HepG2 (cell line): ENCODE measurements around the gene FGD2. TPM values are rescaled to one million over a fixed set of nuclear protein-coding genes. Genes with fewer than 3 reads are reported as not detected.

Source experiments
- ATAC-seq: fragments of 200-7000 bp; cut with Tn5 transposase; 3 replicates; pipeline ENCODE4 v1.9.1; 2020; ENCODE audit warnings: mild to moderate bottlenecking, moderate library complexity
- BruUV-seq: library from RNA; stranded (reverse); fragments of 400-500 nt; replicated peaks from 2 replicates; lab custom pipeline; 2021; lab: Mats Ljungman, UMichigan
- CTCF ChIA-PET: fragments of 300-600 bp; formaldehyde crosslinking; extraction: SDS; loops from one replicate; lab custom pipeline; 2021; ENCODE audit warnings: low total read pairs, inconsistent platforms, low intra/inter-chr PET ratio; lab: Yijun Ruan, JAX
- POLR2A ChIA-PET: fragments of 350-600 bp; sonication (Branson Sonifier 250); formaldehyde crosslinking; loops from one replicate; lab custom pipeline; 2020; ENCODE audit warnings: antibody characterized with exemption, inconsistent platforms; lab: Yijun Ruan, JAX
- DNase-seq: peaks from one replicate; pipeline ENCODE4 v3.0.0-alpha.2; 2015; ENCODE audit warnings: low spot score
- FAIRE-seq: peaks from 3 replicates; lab custom pipeline; 2011; peaks lifted over from hg19 to GRCh38; lab: Jason Lieb, UNC
- H2AFZ ChIP-seq: one replicate; pipeline ENCODE4 v1.6.1; 2011; ENCODE audit warnings: low read length, inconsistent platforms
- H3K27ac ChIP-seq: fragments of 300-600 bp; 3 replicates; pipeline ENCODE4 v1.8.0; 2011; ENCODE audit warnings: mixed run types, mild to moderate bottlenecking, mixed read lengths, low read length, inconsistent platforms; ENCODE audit not compliant: insufficient read depth; ENCODE audit errors: extremely low read length
- H3K27me3 ChIP-seq, 2 experiments: fragments of 200-600 bp in 1 of 2; 2 replicates in 1 of 2; 3 replicates in 1 of 2; pipeline versions ENCODE4 v1.6.0 to v1.8.0; 2011; ENCODE audit warnings: low read length in 2 of 2, mild to moderate bottlenecking in 2 of 2, moderate library complexity in 2 of 2, inconsistent platforms in 1 of 2; ENCODE audit not compliant: insufficient read depth in 2 of 2, control insufficient read depth in 1 of 2
- H3K36me3 ChIP-seq, 2 experiments: fragments of 200-600 bp in 1 of 2; replicated peaks in 1 of 2; 2 replicates in 1 of 2; 3 replicates in 1 of 2; pipeline versions ENCODE4 v1.5.1 to v1.8.0; 2011; ENCODE audit warnings: low read length in 2 of 2, inconsistent platforms in 1 of 2; ENCODE audit not compliant: insufficient read depth in 2 of 2, control insufficient read depth in 1 of 2
- H3K4me1 ChIP-seq: 2 replicates; pipeline ENCODE4 v1.5.1; 2012; ENCODE audit warnings: low read length, inconsistent platforms; ENCODE audit not compliant: insufficient read depth
- H3K4me2 ChIP-seq: 2 replicates; pipeline ENCODE4 v1.6.0; 2011; ENCODE audit warnings: low read depth, low read length, inconsistent platforms
- H3K4me3 ChIP-seq, 3 experiments: fragments of 200-600 bp in 1 of 3; sonication (generic), shearing (Covaris generic) in 1 of 3; replicated peaks in 1 of 3; 2 replicates each; pipeline ENCODE4 v1.5.1; 2011 to 2016; ENCODE audit warnings: low read length in 3 of 3, inconsistent platforms in 2 of 3, low read depth in 2 of 3, mild to moderate bottlenecking in 2 of 3, control low read depth in 1 of 3, mixed read lengths in 1 of 3; ENCODE audit not compliant: insufficient read depth in 1 of 3
- H3K79me2 ChIP-seq: one replicate; pipeline ENCODE4 v1.6.1; 2011; ENCODE audit warnings: low read length, inconsistent platforms; ENCODE audit not compliant: insufficient read depth
- H3K9ac ChIP-seq: 2 replicates; pipeline ENCODE4 v1.6.0; 2011; ENCODE audit warnings: mild to moderate bottlenecking, low read depth, low read length, inconsistent platforms; ENCODE audit not compliant: insufficient read depth
- H3K9me3 ChIP-seq: 2 replicates; pipeline ENCODE4 v1.5.1; 2012; ENCODE audit warnings: mild to moderate bottlenecking, low read length
- H4K20me1 ChIP-seq: 2 replicates; pipeline ENCODE4 v1.6.0; 2011; ENCODE audit warnings: inconsistent platforms, mild to moderate bottlenecking, low read length, moderate library complexity; ENCODE audit not compliant: insufficient read depth
- ARNT2 ChIP-seq: sonication (generic); formaldehyde crosslinking; IDR thresholded peaks from 2 replicates; pipeline ENCODE4 v1.8.0; 2022; ENCODE audit warnings: mild to moderate bottlenecking, low read depth, missing genetic modification reagents, moderate library complexity
- ATF1 ChIP-seq: IDR thresholded peaks from 2 replicates; pipeline ENCODE4 v1.6.1; 2016; ENCODE audit warnings: mild to moderate bottlenecking, control low read depth
- CC2D1A ChIP-seq: sonication (generic); formaldehyde crosslinking; IDR thresholded peaks from 2 replicates; pipeline ENCODE4 v1.8.1; 2023; ENCODE audit warnings: mild to moderate bottlenecking, missing genetic modification reagents
- CENPT ChIP-seq: sonication (generic); formaldehyde crosslinking; IDR thresholded peaks from 2 replicates; pipeline ENCODE4 v1.8.0; 2022; ENCODE audit warnings: low read depth, mild to moderate bottlenecking, moderate library complexity, missing genetic modification reagents
- CTCF ChIP-seq: sonication (generic); formaldehyde crosslinking; IDR thresholded peaks from 2 replicates; pipeline ENCODE4 v1.5.0; 2020; ENCODE audit warnings: mild to moderate bottlenecking, missing genetic modification reagents, moderate library complexity
- DMTF1 ChIP-seq: sonication (generic); formaldehyde crosslinking; IDR thresholded peaks from 2 replicates; pipeline ENCODE4 v1.4.0; 2020; ENCODE audit warnings: mild to moderate bottlenecking, missing genetic modification reagents
- ETV5 ChIP-seq: IDR thresholded peaks from 2 replicates; pipeline ENCODE4 v1.6.1; 2018; ENCODE audit warnings: missing biosample characterization, missing genetic modification reagents, inconsistent platforms, borderline replicate concordance
- HMGXB3 ChIP-seq: sonication (generic); formaldehyde crosslinking; IDR thresholded peaks from 2 replicates; pipeline ENCODE4 v1.4.0; 2020; ENCODE audit warnings: missing genetic modification reagents, borderline replicate concordance
- SALL1 ChIP-seq: sonication (generic); formaldehyde crosslinking; IDR thresholded peaks from 2 replicates; pipeline ENCODE4 v1.8.0; 2022; ENCODE audit warnings: mild to moderate bottlenecking, missing genetic modification reagents
- SMAD1 ChIP-seq: sonication (generic); formaldehyde crosslinking; IDR thresholded peaks from 2 replicates; pipeline ENCODE4 v1.4.0; 2020; ENCODE audit warnings: missing genetic modification reagents, low read depth, mild to moderate bottlenecking, borderline replicate concordance
- ZNF18 ChIP-seq: sonication (generic); formaldehyde crosslinking; IDR thresholded peaks from 2 replicates; pipeline ENCODE4 v1.8.0; 2022; ENCODE audit warnings: mild to moderate bottlenecking, missing genetic modification reagents; ENCODE audit not compliant: insufficient replicate concordance
- WGBS: methylation state at CpG from one replicate; pipeline ENCODE4 v1.1.6; 2017; ENCODE audit warnings: low lambda C conversion rate; 5-methylcytosine and 5-hydroxymethylcytosine counted together
- in situ Hi-C: cut with HindIII; loops from 2 replicates; pipeline ENCODE4 v1.10.0; 2017; ENCODE audit warnings: low pct_unique_long_range_greater_than_20kb; ENCODE audit not compliant: extremely low pct_ligation_motif_present
- intact Hi-C: fragments of 100-400 bp; cut with micrococcal nuclease; formaldehyde crosslinking; loops from one replicate; pipeline ENCODE4 v1.10.0; 2022; ENCODE audit not compliant: unreplicated experiment
- polyA plus RNA-seq, 8 experiments: library from polyadenylated mRNA; depleted of rRNA in 3 of 8; stranded (reverse) in 7 of 8; unstranded in 1 of 8; fragments of >200 nt; fragmentation: Illumina TruSeq in 4 of 8; extraction: Trizol in 4 of 8; gene quantifications; 2 replicates each; pipeline versions ENCODE4 v1.2.1 to v1.2.3, GENCODE V29; 2011 to 2016; ENCODE audit warnings: low read depth in 4 of 8, missing spikeins in 1 of 8, mixed read lengths in 1 of 8; ENCODE audit not compliant: insufficient read depth in 1 of 8
- total RNA-seq, 5 experiments: library from RNA; depleted of rRNA; stranded (reverse); fragments of >200 nt; fragmentation: Illumina TruSeq; extraction: Trizol; gene quantifications; 2 replicates each; pipeline ENCODE4 v1.2.3, GENCODE V29; 2016; ENCODE audit warnings: low read depth in 1 of 5

The FGD2 gene
- total and polyA plus RNA-seq, 2 of the 13 experiments (the other 11 are each of a cell fraction or from before 2014, with no cell fraction given) = not detected

- 0 out of 2 replicates have a peak, but pooled peaks have one; percentile 8 for TF ChIP-seq CTCF (CRISPR knock-in tag)
- no peak; the same call in 1 of the 2 replicates for TF ChIP-seq ETV5 (CRISPR knock-in tag)
Observed at GRCh38 chr6:37072526-37072925, 67.1 kb downstream of the FGD2 start (continued).

DNA sequence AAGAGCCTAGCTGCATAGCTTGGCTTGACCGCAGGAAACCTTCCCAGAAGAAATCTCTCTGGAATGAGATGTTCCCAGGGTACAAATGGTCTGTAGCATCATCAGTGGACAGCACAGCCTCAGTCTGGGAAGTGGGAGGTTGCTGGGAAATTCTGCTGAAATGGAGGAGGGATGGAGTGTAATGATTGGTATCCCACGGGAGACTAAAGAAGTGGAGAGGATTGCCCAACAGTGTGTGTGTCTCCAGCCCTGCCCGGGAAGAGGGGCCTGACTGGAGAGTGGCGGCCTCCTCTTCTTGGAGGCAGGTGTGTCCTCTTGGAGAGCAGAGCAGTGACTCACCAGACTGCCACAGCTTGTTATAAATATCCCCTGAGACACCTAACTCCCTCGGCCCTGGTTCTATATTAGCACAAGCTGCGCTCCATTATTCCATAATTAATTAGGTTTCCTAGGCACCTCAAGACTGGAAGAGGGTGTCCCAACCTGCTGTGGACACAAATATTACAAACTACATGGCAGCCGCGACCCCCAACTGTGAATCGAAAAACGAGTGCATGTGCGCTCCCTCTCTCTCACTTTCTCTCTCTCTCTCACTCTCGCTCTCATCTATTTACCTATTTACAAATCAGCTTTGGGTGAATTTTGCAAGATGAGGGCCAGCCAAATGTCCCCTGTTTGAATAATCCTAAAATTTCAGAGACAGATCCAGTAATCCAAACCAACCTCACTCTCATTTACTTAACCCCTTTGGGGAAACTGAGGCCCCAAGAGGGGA is 68.8 kb downstream of the FGD2 start:
- no peaks in the 10 kb centered on the region for H3K79me2 ChIP-seq
- no peak overlapping the region for H3K9ac ChIP-seq
- H3K4me2 ChIP-seq = no peak overlapping the region
- CTCF ChIA-PET = no interaction called here
- no peak overlapping the region for H3K27ac ChIP-seq
- intact Hi-C loops (no loop called here), in situ Hi-C loops (no loop called here)
- POLR2A ChIA-PET = interaction anchor here (0.6 to 1.6 kb wide), 4 partner anchors 9 to 129 kb away, joined by 3 to 6 read pairs (median 4); partner anchors contain the start of gene PIM1
- H3K4me1 ChIP-seq = peaks cover 57% of the 10 kb centered on the region
- FAIRE-seq (no peak), DNase-seq (no peak), ATAC-seq (no peak)
- H3K36me3 ChIP-seq = no peaks in the 10 kb centered on the region
- H3K4me3 ChIP-seq = no peak overlapping the region
- H3K27me3 ChIP-seq = no peaks in the 10 kb centered on the region
- 76% methylated on average over 12 of the region's 12 CpGs for whole genome bisulfite sequencing
- no peaks in the 10 kb centered on the region for H4K20me1 ChIP-seq
- no peak overlapping the region for H2AFZ ChIP-seq
- H3K9me3 ChIP-seq = no peaks in the 10 kb centered on the region
- no TSS peak for BruUV-seq
- TF ChIP-seq CC2D1A (no peak), ZNF18 (no peak), SMAD1 (CRISPR knock-in tag) (no peak), SALL1 (CRISPR knock-in tag) (no peak), DMTF1 (CRISPR knock-in tag) (no peak), HMGXB3 (no peak), CENPT (CRISPR knock-in tag) (no peak), ARNT2 (no peak), ATF1 (no peak)
